Astrocyte of the cerebellum (primary cell): Measurements from ENCODE around the gene FFAR1.

ENCODE experiments used
- DNase-seq: peaks from one replicate; pipeline ENCODE4 v3.0.0-alpha.2; 2011; ENCODE audit warnings: low read depth
- H3K4me3 ChIP-seq: 2 replicates; pipeline ENCODE4 v1.5.1; 2011; ENCODE audit warnings: mild to moderate bottlenecking, low read depth, low read length, moderate library complexity
- in situ Hi-C: cut with HindIII; loops from 2 replicates; pipeline ENCODE4 v1.10.0; 2017; ENCODE audit warnings: low sequenced_read_pairs
- TF ChIP-seq, protein P1 (sequence below): IDR thresholded peaks from 2 replicates; pipeline ENCODE4 v1.5.1; 2012; ENCODE audit warnings: low read length, low read depth, moderate library complexity, mild to moderate bottlenecking; ENCODE audit errors: missing control alignments

Gene FFAR1

DNA sequence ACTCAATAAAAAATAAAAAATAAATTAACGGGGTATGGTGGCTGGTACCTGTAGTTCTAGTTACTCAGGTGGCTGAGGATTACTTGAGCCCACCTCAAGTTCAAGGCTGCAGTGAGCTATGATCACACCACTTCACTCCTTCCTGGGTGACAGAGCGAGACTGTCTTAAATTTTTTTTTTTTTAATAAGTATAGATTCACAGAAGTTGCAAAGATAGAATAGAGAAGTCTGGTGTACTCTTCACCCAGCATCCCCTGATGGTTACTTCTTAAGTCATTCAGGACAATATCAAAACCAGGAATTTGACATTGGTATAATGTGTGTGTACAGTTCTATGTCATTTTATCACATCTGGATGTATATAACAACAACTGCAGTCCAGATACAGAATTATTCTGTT, 26.4 kb upstream of the FFAR1 start:
- TF ChIP-seq, protein P1, sequence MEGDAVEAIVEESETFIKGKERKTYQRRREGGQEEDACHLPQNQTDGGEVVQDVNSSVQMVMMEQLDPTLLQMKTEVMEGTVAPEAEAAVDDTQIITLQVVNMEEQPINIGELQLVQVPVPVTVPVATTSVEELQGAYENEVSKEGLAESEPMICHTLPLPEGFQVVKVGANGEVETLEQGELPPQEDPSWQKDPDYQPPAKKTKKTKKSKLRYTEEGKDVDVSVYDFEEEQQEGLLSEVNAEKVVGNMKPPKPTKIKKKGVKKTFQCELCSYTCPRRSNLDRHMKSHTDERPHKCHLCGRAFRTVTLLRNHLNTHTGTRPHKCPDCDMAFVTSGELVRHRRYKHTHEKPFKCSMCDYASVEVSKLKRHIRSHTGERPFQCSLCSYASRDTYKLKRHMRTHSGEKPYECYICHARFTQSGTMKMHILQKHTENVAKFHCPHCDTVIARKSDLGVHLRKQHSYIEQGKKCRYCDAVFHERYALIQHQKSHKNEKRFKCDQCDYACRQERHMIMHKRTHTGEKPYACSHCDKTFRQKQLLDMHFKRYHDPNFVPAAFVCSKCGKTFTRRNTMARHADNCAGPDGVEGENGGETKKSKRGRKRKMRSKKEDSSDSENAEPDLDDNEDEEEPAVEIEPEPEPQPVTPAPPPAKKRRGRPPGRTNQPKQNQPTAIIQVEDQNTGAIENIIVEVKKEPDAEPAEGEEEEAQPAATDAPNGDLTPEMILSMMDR = no peak
- DNase-seq = no peak
- H3K4me3 ChIP-seq = no peak overlapping the region
- in situ Hi-C loops = no loop called here

DNA sequence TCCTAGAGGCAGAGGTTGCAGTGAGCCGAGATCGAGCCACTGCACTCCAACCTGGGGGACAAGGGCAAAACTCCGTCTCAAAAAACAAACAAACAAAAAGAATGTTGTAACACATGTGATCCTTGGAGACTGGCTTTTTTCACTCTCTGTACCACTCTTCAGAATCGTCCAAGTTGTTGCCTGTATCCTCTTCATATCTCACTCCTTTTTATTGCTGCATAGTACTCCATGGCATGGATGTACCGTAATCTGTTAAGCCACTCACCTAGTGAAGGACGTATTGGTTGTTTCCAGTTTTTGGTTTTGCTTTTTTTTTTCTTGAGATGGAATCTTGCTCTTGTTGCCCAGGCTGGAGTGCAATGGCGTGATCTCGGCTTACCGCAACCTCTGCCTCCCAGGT, 25.7 kb upstream of the FFAR1 start:
- in situ Hi-C loops = no loop called here
- H3K4me3 ChIP-seq = no peak overlapping the region
- no peak for DNase-seq
- TF ChIP-seq, protein P1 = no peak

DNA sequence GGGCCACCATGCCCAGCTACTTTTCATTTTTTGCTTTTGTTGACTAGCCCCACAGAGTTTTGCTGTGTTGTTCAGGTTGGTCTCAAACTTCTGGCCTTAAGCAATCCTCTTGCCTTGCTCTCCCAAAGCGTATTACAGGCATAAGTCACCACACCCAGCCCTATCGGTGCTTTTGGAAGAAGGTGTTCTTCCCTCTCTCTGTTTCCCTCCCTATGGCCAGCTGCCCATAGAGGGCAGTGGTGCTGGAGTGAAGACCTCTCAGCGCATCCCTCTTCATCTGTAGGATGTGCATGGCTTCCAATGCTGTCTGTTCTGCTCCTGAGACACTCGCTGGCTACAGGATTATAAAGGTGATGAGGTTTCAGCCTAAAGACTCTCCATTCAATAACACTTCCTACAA, 20.1 kb upstream of the FFAR1 start:
- TF ChIP-seq, protein P1 = no peak
- no peak overlapping the region for H3K4me3 ChIP-seq
- DNase-seq = no peak
- in situ Hi-C loops = no loop called here

- in situ Hi-C loops = no loop called here
- H3K4me3 ChIP-seq = no peak within 1 kb of the TSS
- TF ChIP-seq, protein P1 = no peak
- no peak for DNase-seq
These were observed 18.8 kb upstream of the FFAR1 start, which contains the start of gene CD22 for GRCh38 chr19:35328851-35329285. Gene CD22 (plus strand): TSS chr19:35329187. CDS start chr19:35332041, 2,854 bp downstream.

GRCh38 chr19:35329323-35329722, 18.4 kb upstream of the FFAR1 start:
- DNase-seq = no peak
- in situ Hi-C loops = no loop called here
- TF ChIP-seq, protein P1 = no peak
- H3K4me3 ChIP-seq = no peak overlapping the region

- TF ChIP-seq, protein P1 = no peak
- no peak overlapping the region for H3K4me3 ChIP-seq
- DNase-seq = no peak
- in situ Hi-C loops = no loop called here
These were observed 17.2 kb upstream of the FFAR1 start for GRCh38 chr19:35330475-35330874.
